ENCODE results near the gene KRT16. TPM values are rescaled to one million over a fixed set of nuclear protein-coding genes. Genes with fewer than 3 reads are reported as not detected.
"Not testable (repeated sequence)": the region's sequence is repeated elsewhere in the genome, so short reads cannot be mapped to it uniquely, and the experiment has no call there.

Gene KRT16
- total RNA-seq, 1 experiment from 2014 or later: 0.08 TPM

DNA sequence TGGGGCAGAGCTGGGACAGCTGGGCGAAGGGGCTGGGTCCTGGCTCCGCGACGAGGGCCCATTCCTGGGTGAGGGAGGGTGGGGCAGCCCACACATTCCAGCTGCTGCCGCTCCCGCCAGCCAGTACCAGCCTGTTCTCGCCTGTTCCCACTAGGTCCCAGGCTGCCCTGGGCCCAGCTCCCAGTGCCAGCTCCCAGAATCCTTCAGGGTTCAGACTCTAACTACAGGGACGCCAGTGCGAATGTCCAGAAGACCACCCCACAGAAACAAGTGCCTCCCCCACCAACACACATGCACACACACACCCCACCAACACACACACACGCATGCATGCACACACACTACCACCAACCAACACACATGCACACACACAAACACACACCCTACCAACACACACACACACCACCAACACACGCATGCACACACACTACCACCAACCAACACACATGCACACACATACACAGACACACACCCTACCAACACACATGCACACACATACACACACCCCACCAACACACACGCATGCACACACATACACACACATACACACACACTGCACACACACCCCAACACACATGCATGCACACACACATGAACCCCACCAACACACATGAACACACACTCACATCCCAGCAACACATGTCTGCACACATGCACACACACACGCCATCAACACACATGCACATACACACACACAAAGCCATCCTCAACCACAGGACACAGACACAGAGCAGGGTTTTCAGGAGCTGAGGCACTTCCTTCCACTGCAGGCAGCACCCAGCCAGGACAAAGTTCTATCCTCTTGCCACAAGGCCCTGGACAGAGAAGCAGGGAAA lies 39.3 kb upstream of the KRT16 start:
- Histone ChIP-seq H3K4me3 (no peak overlapping the region), H3K9me3 (replicated peaks) (no peaks in the 10 kb centered on the region), H3K27me3 (no peaks in the 10 kb centered on the region), H3K27ac (no peak overlapping the region), H3K36me3 (no peaks in the 10 kb centered on the region), H3K4me1 (peaks cover 17% of the 10 kb centered on the region)
- peak; percentile 68 to 77 for DNase-seq

GRCh38 chr17:41650794-41651624 lies 38.4 kb upstream of the KRT16 start:
- Histone ChIP-seq H3K9me3 (replicated peaks) (no peaks in the 10 kb centered on the region), H3K4me3 (no peak overlapping the region), H3K4me1 (peaks cover 18% of the 10 kb centered on the region), H3K27ac (no peak overlapping the region), H3K27me3 (no peaks in the 10 kb centered on the region), H3K36me3 (no peaks in the 10 kb centered on the region)
- DNase-seq: no peak

DNA sequence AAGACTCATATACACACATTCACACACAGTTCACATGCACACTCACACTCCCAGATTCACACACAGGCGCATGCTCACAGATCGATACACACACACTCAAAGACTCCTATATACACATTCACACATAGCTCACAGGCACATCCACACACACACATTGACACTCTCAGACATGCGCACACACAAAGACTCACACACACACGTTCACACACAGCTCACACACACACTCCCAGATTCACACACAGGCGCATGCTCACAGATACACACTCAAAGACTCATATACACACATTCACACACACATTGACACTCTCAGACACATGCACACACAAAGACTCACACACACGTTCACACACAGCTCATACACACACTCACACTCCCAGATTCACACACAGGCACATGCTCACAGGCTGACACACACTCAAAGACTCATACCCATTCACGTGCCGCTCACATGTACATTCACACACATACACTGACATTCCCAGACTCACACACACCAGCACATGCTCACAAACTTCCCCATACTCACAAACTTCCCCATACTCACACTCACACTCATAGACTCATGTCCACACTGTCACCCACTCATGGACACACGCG lies 37.5 kb upstream of the KRT16 start:
- no peaks in the 10 kb centered on the region for H3K9me3 ChIP-seq (replicated peaks)
- H3K4me1 ChIP-seq: peaks cover 23% of the 10 kb centered on the region
- DNase-seq: no peak
- H3K27ac ChIP-seq: no peak overlapping the region
- H3K27me3 ChIP-seq: no peaks in the 10 kb centered on the region
- no peaks in the 10 kb centered on the region for H3K36me3 ChIP-seq
- H3K4me3 ChIP-seq: no peak overlapping the region

DNA sequence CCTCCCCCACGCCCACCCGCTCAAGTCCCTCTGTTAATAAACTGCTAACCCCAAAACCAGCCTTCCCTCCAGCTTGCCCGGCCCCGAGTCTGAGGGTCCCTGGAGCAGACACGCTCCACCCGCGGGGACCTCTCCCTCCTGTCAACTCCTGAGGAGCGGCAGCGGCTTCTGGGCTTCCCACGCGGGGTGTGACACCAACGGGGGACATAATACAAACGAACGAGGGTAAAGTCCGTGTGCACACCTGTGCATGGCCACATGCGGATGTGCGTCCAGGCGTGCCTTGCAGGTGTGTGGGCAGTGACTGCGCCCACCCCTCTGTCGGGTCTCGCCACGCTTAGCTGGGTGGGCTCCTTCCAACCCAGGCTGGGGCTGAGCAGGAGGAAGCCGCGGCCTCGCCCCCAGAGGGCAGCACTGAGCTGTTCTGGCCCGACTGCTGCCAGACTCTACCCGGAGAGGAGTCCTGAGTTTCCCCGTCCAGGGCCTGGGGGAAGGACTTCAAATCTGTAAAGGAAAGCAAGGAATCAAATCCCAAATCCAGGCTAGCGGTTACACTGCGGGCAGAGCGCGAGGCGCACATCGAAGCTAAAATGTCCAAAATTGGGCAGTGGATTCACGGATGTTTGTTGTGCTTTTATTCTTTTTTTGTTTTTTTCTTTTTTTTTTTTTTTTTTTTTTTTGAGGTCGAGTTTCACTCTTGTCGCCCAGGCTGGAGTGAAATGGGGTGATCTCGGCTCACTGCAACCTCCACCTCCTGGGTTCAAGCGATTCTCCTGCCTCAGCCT lies 36.0 kb upstream of the KRT16 start:
- H3K4me1 ChIP-seq: peaks cover 23% of the 10 kb centered on the region
- H3K27me3 ChIP-seq: no peaks in the 10 kb centered on the region
- no peak overlapping the region for H3K27ac ChIP-seq
- H3K4me3 ChIP-seq: peak overlapping the region; percentile 36
- DNase-seq: peak; percentile 87 to 91
- no peaks in the 10 kb centered on the region for H3K36me3 ChIP-seq
- no peaks in the 10 kb centered on the region for H3K9me3 ChIP-seq (replicated peaks)

GRCh38 chr17:41647940-41648410 lies 35.4 kb upstream of the KRT16 start:
- H3K4me1 ChIP-seq: peaks cover 23% of the 10 kb centered on the region
- no peaks in the 10 kb centered on the region for H3K9me3 ChIP-seq (replicated peaks)
- peak; percentile 84 to 89 for DNase-seq
- H3K27ac ChIP-seq: no peak overlapping the region
- no peaks in the 10 kb centered on the region for H3K36me3 ChIP-seq
- H3K27me3 ChIP-seq: no peaks in the 10 kb centered on the region
- H3K4me3 ChIP-seq: peak overlapping the region; percentile 36

GRCh38 chr17:41647038-41647813 lies 34.7 kb upstream of the KRT16 start:
- no peak overlapping the region for H3K4me3 ChIP-seq
- H3K4me1 ChIP-seq: peaks cover 23% of the 10 kb centered on the region
- no peak overlapping the region for H3K27ac ChIP-seq
- H3K9me3 ChIP-seq (replicated peaks): no peaks in the 10 kb centered on the region
- DNase-seq: no peak
- no peaks in the 10 kb centered on the region for H3K27me3 ChIP-seq
- H3K36me3 ChIP-seq: no peaks in the 10 kb centered on the region

DNA sequence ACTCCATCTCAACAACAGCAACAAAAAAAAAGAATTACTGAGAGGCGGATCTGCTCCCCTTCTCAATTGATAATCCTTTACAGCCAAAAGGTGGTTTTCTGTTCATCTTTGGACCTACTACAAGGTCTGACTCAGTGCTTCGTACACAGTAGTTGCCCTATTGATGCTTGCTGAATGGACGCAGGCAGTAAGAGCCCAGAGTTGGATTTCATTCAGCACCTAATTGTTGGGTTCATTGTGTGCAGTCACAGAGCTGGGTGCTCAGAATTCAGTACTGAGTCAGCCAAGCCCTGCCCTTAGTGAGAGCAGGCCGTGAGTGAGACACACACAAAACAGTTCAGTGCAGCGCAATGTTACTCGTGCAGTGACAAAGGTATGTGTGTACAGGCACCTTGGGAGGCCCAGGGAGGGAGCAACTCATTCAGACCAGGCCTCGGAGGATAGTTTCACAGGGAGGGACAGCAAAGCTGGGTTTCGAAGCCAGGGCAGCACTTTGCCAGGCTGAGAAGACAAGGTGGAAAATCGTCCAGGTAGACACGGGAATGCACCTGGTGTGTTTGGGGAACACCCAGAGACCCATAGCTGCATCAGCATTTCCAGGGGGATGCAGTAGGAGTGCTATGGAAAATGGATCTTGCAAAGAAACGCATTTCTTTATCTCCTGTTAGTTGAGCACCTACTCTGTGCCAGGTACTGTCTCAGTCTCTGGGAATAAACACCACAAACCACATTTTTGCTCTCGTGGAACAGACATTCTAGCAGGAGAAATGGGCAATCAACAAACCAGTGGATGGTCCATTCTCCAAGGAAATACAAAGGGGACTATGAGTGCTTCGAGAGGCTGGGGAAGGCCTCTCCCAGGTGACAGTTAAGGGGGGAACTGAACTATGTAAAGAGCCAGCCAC lies 29.9 kb upstream of the KRT16 start:
- no peaks in the 10 kb centered on the region for H3K9me3 ChIP-seq (replicated peaks)
- H3K27me3 ChIP-seq: no peaks in the 10 kb centered on the region
- no peak for DNase-seq
- H3K27ac ChIP-seq: no peak overlapping the region
- H3K4me3 ChIP-seq: no peak overlapping the region
- peaks cover 8% of the 10 kb centered on the region; the same call in 1 of the 2 replicates for H3K4me1 ChIP-seq
- no peaks in the 10 kb centered on the region for H3K36me3 ChIP-seq

GRCh38 chr17:41640596-41640995 lies 28.0 kb upstream of the KRT16 start:
- H3K36me3 ChIP-seq; H3K9me3 ChIP-seq (replicated peaks); H3K27me3 ChIP-seq; DNase-seq; H3K4me3 ChIP-seq; H3K27ac ChIP-seq: not testable (repeated sequence)
- H3K4me1 ChIP-seq: peaks cover 15% of the 10 kb centered on the region

GRCh38 chr17:41639492-41640473 lies 27.2 kb upstream of the KRT16 start:
- Histone ChIP-seq H3K27ac (no peak overlapping the region), H3K36me3 (no peaks in the 10 kb centered on the region), H3K27me3 (no peaks in the 10 kb centered on the region), H3K9me3 (replicated peaks) (no peaks in the 10 kb centered on the region), H3K4me1 (peaks cover 17% of the 10 kb centered on the region), H3K4me3 (no peak overlapping the region)
- no peak for DNase-seq

GRCh38 chr17:41638941-41639340 lies 26.4 kb upstream of the KRT16 start:
- no peaks in the 10 kb centered on the region for H3K27me3 ChIP-seq
- no peak for DNase-seq
- no peaks in the 10 kb centered on the region for H3K36me3 ChIP-seq
- H3K9me3 ChIP-seq (replicated peaks): no peaks in the 10 kb centered on the region
- H3K27ac ChIP-seq: no peak overlapping the region
- peaks cover 26% of the 10 kb centered on the region for H3K4me1 ChIP-seq
- H3K4me3 ChIP-seq: no peak overlapping the region

GRCh38 chr17:41638194-41638593 lies 25.6 kb upstream of the KRT16 start:
- DNase-seq: no peak
- Histone ChIP-seq H3K4me3 (no peak overlapping the region), H3K36me3 (no peaks in the 10 kb centered on the region), H3K9me3 (replicated peaks) (no peaks in the 10 kb centered on the region), H3K4me1 (peaks cover 30% of the 10 kb centered on the region), H3K27me3 (no peaks in the 10 kb centered on the region), H3K27ac (no peak overlapping the region)

- Histone ChIP-seq H3K4me1 (peaks cover 39% of the 10 kb centered on the region), H3K4me3 (no peak overlapping the region), H3K36me3 (no peaks in the 10 kb centered on the region), H3K27me3 (no peaks in the 10 kb centered on the region), H3K27ac (peak overlapping the region; percentile 80; the same call in 1 of the 2 replicates), H3K9me3 (replicated peaks) (no peaks in the 10 kb centered on the region)
- DNase-seq: no peak
Observed at GRCh38 chr17:41636652-41637051, 24.1 kb upstream of the KRT16 start.

Data from SJCRH30 (cell line).